CD4-positive, alpha-beta T cell treated with Interleukin-21 for 1 hour (primary cell): ENCODE data around the gene ARPC5.

Experiments used
- DNase-seq: peaks from one replicate; pipeline ENCODE4 v3.0.0-alpha.2; 2020

Gene ARPC5

DNA sequence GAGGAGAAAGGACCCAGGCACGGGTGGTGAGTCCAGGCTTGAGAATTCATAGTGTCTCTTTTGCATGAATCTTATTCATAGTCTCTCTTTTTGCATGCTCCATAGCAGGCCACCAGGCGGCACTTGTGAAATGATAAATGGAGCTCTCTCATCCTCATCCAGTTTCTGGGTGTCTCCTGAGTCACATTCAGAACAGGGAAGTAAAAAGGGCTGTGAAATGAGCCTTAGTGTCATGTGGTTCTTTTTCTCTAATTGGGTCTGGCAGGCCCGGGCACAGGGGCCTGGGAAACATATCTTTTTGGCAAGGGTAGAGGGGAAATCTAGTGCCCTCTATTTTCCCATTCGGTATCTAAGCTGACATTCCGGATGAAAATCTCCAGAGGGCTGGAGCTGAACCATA lies 26.3 kb downstream of the ARPC5 start:
- peak; percentile 17 for DNase-seq

DNA sequence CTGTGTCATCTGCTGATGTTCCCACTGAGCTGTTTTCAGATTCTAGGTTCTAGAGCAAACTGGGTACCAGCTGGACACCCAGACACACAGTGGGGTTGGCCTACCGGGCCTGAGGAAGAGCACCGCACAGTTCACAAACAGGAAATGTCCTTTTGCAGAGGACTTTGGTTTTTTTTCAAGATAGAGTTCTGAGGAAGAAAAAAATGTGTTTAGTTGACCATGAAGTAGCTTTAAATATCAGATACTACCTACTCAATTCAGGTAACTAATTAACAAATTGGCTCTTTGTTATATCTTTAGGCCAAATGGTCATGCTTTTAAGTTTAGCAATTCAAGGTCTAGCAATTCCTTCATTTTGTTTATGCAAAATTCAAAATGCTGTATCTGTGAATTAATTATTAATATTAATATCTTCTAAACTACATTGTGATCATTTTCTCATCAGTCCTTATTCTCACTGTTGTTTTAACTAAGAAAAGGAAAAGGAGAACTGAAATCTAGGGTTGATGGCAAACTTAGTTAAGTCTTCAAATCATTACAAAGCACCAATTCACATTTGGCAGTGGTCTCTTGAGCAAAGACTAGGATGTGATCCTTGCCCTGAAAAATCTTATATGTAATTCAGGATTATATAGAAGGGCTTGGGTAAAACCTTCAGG lies 28.1 kb downstream of the ARPC5 start:
- no peak for DNase-seq

GRCh38 chr1:183605904-183606303 lies 29.7 kb downstream of the ARPC5 start:
- DNase-seq, result no peak

DNA sequence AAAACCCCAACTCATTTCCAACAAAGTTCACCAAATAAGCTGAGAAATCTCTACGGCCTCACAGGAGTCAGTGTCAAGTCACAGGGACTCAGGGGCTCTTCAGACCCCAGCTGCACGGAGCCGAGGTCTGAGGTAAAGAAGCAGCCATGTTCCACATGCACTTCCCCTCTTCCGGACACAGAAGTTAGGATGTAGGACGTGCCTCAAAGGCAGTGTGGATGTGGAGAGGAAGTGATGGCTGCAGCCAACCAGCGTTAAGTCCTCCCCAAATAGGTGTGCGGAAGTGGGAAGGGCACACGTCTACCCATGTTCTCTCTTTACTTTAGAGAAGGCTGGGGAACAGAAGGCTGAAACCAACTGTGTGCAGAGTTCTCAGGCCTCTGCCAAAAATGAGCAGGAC lies 30.8 kb downstream of the ARPC5 start:
- DNase-seq, result no peak

DNA sequence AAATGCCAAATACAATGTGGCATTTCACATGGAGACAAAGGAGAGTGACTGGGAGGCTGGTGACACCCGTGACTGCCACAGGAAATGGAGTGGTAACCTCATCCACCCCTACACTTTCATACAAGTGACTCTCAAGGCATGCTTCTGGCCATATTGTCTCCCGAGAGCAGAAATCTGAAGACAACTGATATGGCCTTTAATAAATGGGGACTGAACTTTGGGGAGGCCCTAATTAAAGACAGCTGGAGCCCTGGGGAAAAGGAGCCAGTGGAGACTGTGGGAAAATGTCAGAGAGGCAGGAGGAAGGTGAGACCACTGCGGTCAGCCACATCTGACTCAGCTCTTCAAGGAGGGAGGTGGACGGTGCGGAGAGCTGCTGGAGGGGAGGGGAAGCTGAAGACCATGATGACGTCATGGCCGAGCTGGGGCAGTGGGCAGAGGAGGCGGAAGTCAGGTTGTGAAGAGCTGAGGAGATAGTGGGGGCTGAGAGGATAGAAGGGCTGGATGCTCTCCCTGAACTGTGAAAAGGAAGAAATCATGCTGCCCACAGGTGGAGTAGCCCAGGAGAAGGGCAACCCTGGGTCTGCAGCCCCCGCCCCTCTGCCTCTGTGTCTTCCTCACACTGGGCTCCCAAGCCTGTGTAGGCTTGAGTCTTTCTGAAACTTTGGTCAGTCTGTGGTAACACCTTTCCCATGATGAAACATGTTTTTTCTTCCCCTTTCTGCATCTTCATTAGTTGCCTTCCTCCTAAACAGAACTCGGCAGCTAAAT lies 31.4 kb downstream of the ARPC5 start:
- DNase-seq, result no peak

DNA sequence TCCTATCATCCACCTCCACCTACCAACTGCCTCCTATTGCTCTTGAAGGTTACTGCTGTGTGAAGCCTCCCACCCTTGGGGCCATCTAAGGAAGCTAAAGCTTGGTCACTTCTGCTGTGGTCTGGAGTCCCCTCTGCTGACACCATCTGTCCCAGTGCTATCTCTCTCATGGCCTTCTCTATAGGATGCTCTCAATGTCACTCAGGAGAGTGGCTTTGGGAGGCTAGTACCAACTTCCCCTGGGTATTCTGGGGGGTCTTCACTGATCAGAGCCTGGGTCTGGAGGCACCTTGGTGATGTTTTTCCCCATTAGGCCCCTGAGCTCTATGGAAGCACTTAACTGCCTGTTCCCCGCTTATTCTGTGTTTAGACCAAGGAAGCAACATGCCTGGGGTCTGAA lies 33.1 kb downstream of the ARPC5 start:
- no peak for DNase-seq

- no peak for DNase-seq
These were observed 34.9 kb downstream of the ARPC5 start for GRCh38 chr1:183600634-183601033.

DNA sequence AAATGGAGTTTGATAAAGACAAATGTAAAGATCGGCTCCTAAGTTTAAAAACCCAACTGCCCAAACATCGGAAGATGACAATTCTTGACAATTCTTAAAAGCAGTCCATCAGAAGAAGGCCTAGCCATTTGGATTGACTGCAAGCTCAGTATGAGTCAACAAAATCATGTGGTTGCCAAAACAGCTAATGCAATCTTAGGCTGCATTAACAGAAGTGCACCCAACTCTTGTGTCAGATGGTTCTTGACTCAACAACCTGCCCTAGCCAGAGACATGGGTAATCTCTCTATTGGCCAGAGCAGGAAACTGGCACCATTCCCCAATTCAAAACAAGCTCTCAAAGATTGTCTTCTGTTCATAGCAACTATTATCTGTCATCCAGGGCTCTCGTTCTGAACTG lies 35.4 kb downstream of the ARPC5 start:
- DNase-seq, result no peak

- no peak for DNase-seq
These were observed 37.2 kb downstream of the ARPC5 start for GRCh38 chr1:183598386-183598785.

DNA sequence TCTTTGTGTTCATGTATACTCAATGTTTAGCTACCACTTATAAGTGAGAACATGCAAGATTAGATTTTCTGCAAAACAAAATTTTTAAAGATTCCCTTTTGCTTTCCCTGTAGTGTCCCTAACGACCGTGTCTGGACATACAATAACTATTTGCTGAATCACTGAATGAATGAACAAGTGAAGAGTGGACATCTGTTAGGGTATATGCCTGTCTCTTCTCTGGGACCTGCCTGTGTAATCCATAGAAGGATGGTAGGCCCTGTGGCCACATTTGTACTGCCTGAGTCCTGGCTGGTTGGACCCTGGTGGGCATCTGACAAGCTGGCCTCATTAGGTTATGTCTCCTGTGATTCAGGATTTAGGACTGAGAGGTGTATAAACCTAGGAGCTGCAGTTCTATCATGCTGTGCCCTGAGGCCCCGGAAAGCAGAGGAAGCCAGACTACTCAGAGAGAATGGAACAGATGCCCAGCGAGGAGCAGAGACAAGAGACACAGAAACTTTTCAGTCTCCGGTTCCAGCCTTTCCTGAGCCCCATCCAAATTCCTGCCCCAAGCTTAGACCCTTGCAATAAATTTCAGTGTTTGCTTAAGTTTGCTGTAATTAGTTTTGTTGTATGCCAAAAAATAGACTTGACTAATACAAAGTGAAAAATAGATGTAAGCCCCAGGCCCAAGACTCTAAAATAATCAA lies 37.8 kb downstream of the ARPC5 start:
- no peak for DNase-seq

DNA sequence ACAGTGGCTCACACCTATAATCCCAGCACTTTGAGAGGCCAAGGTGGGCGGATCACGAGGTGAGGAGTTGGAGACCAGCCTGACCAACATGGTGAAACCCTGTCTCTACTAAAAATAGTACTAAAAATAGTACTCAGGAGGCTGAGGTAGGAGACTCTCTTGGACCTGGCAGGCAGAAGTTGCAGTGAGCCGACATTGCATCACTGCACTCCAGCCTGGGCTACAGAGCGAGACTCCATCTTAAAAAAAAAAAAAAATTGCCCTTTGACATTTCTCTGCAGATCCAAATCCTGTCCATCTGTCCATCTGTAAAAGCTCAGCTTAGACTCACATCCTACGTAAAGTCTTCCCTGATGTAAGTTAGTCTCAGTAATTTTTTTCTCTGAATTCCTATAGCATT lies 39.1 kb downstream of the ARPC5 start:
- no peak for DNase-seq

- DNase-seq, result no peak
These were observed 40.0 kb downstream of the ARPC5 start for GRCh38 chr1:183595537-183595936.

DNA sequence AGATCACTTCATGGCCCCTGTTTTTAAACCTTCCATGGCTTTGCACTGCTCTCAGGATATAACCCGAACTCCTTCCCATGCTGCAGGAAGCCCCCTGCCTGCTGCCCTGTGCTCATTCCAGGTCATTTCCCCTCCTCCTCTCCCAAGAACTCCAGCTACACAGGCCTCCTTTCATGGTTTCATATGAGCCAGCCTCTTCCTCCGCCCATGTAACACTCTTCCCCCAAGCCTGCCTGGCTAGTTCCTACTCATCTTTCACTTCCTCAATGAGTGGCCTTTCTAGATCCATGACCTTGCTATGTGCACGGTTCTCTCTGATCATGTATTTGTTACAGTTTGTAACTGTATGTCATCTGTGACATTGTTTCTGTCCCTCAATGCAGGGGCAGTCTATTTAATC lies 42.2 kb downstream of the ARPC5 start:
- DNase-seq, result no peak

DNA sequence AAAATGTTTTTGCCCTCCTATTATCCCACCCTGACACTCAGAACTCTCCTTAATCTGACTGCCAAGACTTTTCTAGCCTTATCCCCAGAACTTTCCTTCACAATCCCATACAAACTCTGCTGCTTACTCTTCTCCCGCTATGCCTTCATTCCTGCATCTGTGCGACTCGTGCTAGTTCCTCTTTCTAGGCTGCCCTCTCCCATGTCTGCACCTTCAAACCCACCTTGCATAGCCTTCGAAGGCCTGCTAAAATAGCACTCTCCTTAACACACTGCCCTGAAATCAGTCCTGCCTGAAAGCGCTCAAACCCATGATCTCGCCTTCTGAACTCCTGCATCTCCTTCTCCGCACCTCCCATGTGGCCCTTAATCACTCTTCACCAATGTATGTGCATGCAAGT lies 42.9 kb downstream of the ARPC5 start:
- DNase-seq, result no peak

DNA sequence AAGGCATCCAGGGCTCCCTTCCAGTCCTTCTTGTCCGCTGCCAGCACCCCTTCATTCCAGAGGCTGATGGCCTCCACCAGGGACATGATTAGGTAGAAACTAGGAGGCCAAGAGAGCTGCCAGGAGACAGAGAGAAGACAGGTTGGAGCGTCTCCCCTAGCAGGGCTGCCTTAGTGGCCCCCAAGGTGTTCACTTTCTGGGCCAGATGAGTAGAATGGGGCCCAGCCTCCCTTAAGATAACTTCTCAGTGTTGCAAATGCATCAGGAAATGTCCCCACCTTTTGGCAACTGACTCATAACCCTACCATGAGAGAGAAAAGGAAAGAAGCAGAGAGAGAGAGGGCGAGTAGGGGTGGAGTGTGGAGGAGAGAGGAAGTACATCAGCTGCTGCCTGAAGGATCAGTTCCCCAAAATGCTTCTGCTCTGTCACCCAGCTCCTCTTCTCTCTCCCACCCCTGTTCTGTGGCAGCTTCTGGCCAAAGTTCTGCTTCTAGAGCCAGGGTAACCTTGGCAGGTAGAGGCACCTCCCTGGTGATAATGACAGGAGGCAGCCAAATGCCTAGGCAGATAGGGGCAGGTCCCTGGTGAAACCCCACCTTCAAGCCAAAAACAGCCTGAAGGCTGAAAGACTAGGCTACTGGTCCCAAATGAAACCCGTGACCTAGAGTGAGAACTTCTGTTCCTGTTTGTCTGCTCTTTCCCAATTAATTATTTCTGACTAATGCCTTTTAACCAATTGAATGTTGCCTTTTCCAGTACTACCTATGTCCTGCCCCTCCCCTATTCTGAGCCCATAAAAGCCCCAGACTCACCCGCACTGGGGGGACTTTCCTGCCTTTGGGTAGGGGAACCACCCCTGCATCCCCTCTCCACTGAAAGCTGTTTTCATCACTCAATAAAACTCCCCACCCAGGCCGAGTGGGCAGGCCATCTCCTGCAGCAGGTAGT lies 45.1 kb downstream of the ARPC5 start, which contains the start of gene NCF2:
Gene NCF2, minus strand, starts transcription at position 216 of the 948 bp plus-strand sequence. Its CDS starts 130 bp downstream, at position 86.
- peak; percentile 43 for DNase-seq

DNA sequence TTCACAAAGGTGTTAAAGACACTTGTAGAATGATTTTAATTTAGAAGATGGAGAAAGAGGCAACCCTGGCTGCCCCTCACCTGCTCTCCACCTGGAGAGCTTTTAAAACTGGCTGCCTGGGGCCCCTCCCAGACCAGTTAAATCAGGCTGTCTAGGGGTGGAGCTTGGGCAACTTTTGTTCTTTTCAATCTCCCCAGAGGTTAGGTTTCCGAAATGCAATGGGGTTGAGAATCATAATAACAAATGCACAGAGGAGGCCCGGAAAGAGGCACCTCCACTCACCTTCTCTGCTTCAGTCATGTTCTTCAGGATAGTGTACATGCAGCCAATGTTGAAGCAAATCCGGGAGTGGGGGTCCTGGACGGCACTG lies 45.7 kb downstream of the ARPC5 start:
- no peak for DNase-seq

DNA sequence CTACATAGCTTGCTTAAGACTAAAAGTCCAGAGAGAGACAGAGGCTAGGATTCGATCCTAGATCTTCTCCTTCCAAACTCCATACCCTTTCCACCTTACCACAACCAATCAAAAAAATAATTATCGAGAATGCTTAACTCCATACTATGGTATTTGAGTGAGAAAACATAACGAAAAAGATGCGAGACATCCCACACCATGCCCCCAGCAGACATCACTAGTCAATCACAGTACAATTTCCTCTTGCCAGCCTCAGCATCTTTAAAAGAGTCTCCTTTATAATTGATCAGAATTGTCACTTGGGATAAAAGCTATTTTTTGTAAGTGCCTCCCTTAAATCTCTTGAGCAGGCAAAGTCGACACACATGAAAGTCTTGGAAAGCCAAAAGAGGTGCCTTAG lies 46.2 kb downstream of the ARPC5 start:
- DNase-seq, result no peak

DNA sequence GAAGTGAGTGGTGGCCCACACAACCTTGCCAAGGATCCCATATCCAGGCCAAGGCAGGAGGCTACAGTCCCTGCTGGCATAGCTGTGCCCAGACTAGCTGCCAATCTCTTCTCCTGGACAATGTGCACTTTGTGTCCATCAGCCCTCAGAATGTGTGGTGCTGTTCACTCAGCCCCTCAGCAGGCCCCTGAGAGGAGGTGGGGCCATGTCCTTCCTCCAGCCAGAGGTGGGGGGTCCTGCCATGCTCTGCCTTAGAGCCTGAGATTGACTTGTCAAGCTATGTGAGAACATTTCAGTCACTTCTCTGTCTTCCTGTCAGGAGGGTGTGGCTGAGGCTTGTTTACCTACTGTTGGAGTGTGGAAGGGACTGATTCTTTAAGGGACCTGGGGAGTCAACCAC lies 46.8 kb downstream of the ARPC5 start:
- no peak for DNase-seq

DNA sequence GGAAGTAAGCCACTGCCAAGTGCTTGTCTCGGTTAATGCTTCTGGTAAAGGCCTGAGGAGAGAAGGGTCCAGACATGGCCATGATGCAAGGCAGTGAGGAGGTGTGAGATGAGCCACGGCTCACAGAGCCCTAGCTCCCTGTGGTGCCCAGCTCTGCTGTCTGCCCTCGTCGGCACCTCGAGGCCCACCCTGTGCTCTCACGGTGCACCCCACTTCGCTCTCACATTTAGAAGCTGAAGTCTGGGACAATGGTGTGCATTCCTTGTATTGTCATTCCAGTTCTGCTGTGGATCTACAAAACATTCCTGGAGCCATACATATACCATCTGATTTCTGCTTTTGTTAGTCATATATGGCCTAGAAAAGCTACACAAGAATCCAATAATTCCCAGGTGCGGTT lies 48.7 kb downstream of the ARPC5 start:
- no peak for DNase-seq

DNA sequence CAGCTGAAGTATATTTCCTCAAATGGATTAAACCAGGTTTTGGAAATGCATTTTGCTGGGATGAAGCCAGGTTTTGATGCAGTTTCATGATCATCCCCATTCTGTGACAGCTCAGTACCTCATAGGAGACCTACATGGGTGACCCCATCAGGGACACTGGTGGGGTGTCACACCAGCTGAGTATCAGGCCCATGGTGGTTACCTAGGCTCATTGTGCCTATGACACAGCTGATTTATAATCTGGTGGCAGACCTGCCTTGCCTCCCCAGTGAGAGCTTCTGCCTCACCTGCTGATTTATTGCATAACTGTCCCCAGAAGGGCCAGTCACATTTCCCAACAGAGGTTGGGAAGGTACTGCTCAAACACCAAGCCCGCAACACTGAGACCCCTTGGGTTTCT lies 49.1 kb downstream of the ARPC5 start:
- DNase-seq, result no peak

- no peak for DNase-seq
These were observed 50.5 kb downstream of the ARPC5 start for GRCh38 chr1:183585038-183585437.

- no peak for DNase-seq
These were observed 51.4 kb downstream of the ARPC5 start for GRCh38 chr1:183584147-183584546.

DNA sequence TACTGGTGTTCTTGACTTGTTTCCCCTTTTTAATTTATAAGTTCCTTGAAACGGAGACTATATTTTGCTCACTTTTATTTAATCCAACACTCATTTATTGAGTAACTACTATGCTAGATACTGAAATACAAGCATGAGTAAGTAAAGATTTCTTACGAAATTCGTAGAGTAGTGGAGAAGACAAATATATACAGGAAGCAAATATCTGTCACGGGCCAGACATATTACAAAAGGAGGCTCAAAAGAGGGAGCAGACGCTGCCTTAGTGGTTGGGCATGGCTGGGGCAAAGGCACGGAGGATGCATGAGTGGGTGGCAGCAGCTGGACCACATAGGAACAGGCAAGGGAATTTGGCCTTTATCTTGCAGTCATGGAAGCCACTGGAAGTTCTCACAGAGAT lies 52.1 kb downstream of the ARPC5 start:
- DNase-seq, result no peak
